Stimulated activated naive CD4-positive, alpha-beta T cell treated with Interleukin-2 at 50 U/mL for 16 hours (primary cell): ENCODE measurements around the gene TYW1.
"Not testable (repeated sequence)": the region's sequence is repeated elsewhere in the genome, so short reads cannot be mapped to it uniquely, and the experiment has no call there.

ENCODE experiments used
- DNase-seq: peaks from one replicate; lab custom pipeline; 2025; lab: John Stamatoyannopoulos, UW

TYW1 gene

GRCh38 chr7:67045496-67045995 lies 48.9 kb downstream of the TYW1 start:
- DNase-seq = no peak

GRCh38 chr7:67046819-67047218 lies 50.2 kb downstream of the TYW1 start:
- not testable (repeated sequence) for DNase-seq

GRCh38 chr7:67049908-67050307 lies 53.3 kb downstream of the TYW1 start:
- DNase-seq = not testable (repeated sequence)

- DNase-seq = not testable (repeated sequence)
These were observed 55.5 kb downstream of the TYW1 start for GRCh38 chr7:67052161-67052560.

GRCh38 chr7:67056683-67057082 lies 60.0 kb downstream of the TYW1 start:
- no peak for DNase-seq

- DNase-seq = not testable (repeated sequence)
These were observed 64.7 kb downstream of the TYW1 start for GRCh38 chr7:67061321-67061720.

GRCh38 chr7:67062802-67063201 lies 66.2 kb downstream of the TYW1 start:
- DNase-seq = not testable (repeated sequence)

GRCh38 chr7:67066950-67067622 lies 70.5 kb downstream of the TYW1 start:
- not testable (repeated sequence) for DNase-seq

- not testable (repeated sequence) for DNase-seq
These were observed 79.5 kb downstream of the TYW1 start for GRCh38 chr7:67076120-67076519.

GRCh38 chr7:67082880-67083279 lies 86.2 kb downstream of the TYW1 start:
- DNase-seq = not testable (repeated sequence)

GRCh38 chr7:67089261-67089660 lies 92.6 kb downstream of the TYW1 start:
- not testable (repeated sequence) for DNase-seq

GRCh38 chr7:67091053-67091452 lies 94.4 kb downstream of the TYW1 start:
- not testable (repeated sequence) for DNase-seq

GRCh38 chr7:67098031-67098430 lies 101.4 kb downstream of the TYW1 start:
- not testable (repeated sequence) for DNase-seq

- DNase-seq = not testable (repeated sequence)
These were observed 102.8 kb downstream of the TYW1 start for GRCh38 chr7:67099406-67099805.

- not testable (repeated sequence) for DNase-seq
These were observed 103.4 kb downstream of the TYW1 start for GRCh38 chr7:67100038-67100437.

- DNase-seq = no peak
These were observed 104.3 kb downstream of the TYW1 start for GRCh38 chr7:67100956-67101361.

- DNase-seq = not testable (repeated sequence)
These were observed 108.3 kb downstream of the TYW1 start for GRCh38 chr7:67104937-67105336.

- DNase-seq = no peak
These were observed 108.7 kb downstream of the TYW1 start for GRCh38 chr7:67105377-67105776.

- DNase-seq = not testable (repeated sequence)
These were observed 109.6 kb downstream of the TYW1 start for GRCh38 chr7:67106255-67106654.

GRCh38 chr7:67111342-67111741 lies 114.7 kb downstream of the TYW1 start:
- DNase-seq = not testable (repeated sequence)

- DNase-seq = not testable (repeated sequence)
These were observed 118.0 kb downstream of the TYW1 start for GRCh38 chr7:67114483-67115246.

GRCh38 chr7:67120491-67120890 lies 123.9 kb downstream of the TYW1 start:
- DNase-seq = not testable (repeated sequence)

GRCh38 chr7:67128257-67128656 lies 131.6 kb downstream of the TYW1 start:
- DNase-seq = not testable (repeated sequence)
